GM12891 (cell line): ENCODE results near the gene FKBP4.
A peak's percentile ranks its signal among the peaks of the same experiment; 100 is the strongest.

Source experiments
- DNase-seq: peaks from one replicate; pipeline ENCODE4 v3.0.0; 2011; ENCODE audit warnings: low spot score; ENCODE audit not compliant: insufficient read length
- FAIRE-seq: peaks from 2 replicates; lab custom pipeline; 2011; peaks lifted over from hg19 to GRCh38; lab: Jason Lieb, UNC
- PAX5 ChIP-seq: IDR thresholded peaks from 2 replicates; pipeline ENCODE4 v1.6.1; 2011; ENCODE audit warnings: low read length, moderate library complexity, mild to moderate bottlenecking; ENCODE audit not compliant: insufficient read depth, severe bottlenecking
- POLR2A ChIP-seq: IDR thresholded peaks from 2 replicates; pipeline ENCODE4 v1.6.1; 2011; ENCODE audit warnings: low read depth, low read length, control low read depth
- POLR2AphosphoS5 ChIP-seq: IDR thresholded peaks from 2 replicates; pipeline ENCODE4 v1.6.1; 2011; ENCODE audit warnings: low read depth, low read length, control low read depth
- POU2F2 ChIP-seq: IDR thresholded peaks from 2 replicates; pipeline ENCODE4 v1.6.1; 2011; ENCODE audit warnings: low read depth, mild to moderate bottlenecking, control low read depth, low read length, moderate library complexity
- SPI1 ChIP-seq: IDR thresholded peaks from 2 replicates; pipeline ENCODE4 v1.6.1; 2011; ENCODE audit warnings: low read depth, low read length, control low read depth
- TAF1 ChIP-seq: IDR thresholded peaks from 2 replicates; pipeline ENCODE4 v1.6.1; 2011; ENCODE audit warnings: low read depth, low read length, control low read depth

Gene FKBP4

DNA sequence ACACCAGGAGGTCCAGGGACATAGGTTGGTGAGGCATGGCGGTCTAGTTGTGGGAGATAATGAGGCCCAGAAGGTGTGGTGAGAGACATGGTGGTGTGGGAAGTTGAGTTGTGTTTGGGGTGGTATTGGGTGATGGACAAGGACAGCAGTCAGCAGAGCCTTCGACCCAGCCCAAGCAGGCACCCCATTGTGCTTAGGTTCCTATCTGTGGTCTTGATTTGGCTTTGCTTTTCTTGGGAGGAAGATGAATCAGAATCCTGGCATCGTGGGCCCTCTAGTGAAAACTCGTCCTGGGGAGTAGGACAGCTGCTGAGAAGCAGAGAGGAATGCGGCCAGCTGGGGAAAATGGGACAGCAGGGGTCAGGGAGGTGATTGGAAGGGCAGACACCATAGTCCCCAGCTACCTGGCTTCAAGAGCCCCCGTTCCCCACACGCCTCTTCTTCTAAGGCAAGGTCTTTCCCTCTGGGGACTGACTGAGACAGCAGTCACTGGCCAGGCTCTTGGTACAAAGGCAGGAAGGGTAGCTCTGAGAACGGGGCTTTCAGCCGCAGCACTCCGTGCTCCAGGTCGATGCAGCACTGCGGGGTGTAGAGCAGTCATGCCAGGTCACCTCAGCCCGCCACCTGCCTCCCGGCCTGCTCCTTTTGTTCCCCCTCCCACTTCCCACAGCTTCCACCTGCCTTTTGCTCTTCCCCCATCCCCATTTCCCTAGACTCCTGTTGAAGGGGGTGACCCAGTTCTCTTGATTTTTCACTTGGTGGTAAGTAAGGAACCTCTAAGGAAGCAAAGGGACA, 32.1 kb downstream of the FKBP4 start:
- TF ChIP-seq PAX5 (no peak), POLR2AphosphoS5 (no peak), SPI1 (no peak), TAF1 (no peak), POU2F2 (no peak), POLR2A (no peak)
- DNase-seq (no peak), FAIRE-seq (no peak)

DNA sequence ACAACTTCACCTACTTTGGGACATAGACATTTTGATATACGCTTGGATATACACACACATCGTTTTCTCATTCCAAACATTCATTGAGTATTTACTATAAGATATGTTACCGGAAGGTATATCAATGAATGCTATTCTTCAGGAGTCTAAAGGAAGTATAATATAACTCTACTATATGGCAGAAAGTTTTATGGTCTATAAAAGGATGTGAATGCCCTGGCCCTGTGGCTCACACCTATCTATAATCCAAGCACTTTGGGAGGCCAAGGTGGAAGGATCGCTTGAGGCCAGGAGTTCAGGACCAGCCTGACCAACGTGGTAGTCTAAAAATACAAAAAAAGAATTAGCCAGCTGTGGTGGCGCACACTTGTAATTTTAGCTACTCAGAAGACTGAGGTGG, 34.5 kb downstream of the FKBP4 start:
- DNase-seq, result no peak
- FAIRE-seq, result no peak
- TF ChIP-seq PAX5, result no peak
- no peak for TF ChIP-seq POLR2AphosphoS5
- TF ChIP-seq POU2F2, result no peak
- TF ChIP-seq POLR2A, result no peak
- no peak for TF ChIP-seq TAF1
- no peak for TF ChIP-seq SPI1

DNA sequence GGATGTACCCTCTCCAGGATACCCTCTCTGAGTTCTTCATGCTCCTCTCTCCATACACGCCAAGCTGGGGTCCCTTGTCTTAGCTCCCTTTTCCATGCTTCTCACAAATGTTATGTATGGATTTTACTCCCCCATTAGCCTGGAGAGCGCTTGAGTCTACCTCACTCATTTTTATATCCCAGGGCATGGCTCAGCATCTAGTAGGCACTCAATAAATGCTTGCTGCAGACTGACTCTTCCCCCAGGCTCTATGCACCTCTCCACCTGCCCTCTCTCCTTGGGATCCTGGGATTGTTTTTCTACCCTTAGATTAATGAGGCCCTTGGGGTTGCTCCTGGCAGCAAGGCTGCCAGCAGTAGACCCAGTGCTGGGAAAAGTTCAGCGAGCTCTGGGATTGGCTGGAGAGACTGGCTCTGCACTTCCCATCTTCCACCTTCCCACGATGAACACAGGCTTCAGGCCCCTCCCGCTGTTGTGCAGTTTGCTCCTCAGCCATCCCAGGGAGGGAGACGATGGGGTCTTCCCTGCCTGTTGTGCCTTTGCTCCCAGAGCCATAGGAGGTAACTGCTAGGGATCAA, 37.9 kb downstream of the FKBP4 start:
- DNase-seq, result no peak
- TF ChIP-seq SPI1, result no peak
- no peak for FAIRE-seq

DNA sequence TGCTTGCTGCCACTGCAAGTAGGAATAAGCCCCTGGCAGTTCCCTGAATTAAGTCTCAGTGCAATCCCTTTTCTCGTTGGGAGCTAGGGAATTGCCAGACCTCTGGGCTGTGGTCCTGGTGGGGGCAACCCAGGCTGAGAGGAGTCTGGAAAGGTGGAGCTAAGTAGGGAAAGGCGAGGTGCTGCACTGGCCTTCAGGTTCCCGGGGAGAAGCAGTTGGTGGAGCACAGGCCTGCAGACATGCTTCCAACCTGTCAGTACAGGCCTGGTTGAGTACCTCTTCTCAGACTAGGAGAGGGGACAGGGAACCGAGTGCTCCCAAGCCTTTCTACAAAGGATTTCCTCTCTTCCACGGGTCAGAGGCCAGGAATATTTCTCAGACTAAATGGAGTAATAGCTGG, 38.6 kb downstream of the FKBP4 start:
- no peak for DNase-seq
- no peak for TF ChIP-seq POLR2AphosphoS5
- TF ChIP-seq PAX5, result no peak
- no peak for TF ChIP-seq SPI1
- TF ChIP-seq POU2F2, result no peak
- no peak for TF ChIP-seq POLR2A
- TF ChIP-seq TAF1, result no peak
- no peak for FAIRE-seq

DNA sequence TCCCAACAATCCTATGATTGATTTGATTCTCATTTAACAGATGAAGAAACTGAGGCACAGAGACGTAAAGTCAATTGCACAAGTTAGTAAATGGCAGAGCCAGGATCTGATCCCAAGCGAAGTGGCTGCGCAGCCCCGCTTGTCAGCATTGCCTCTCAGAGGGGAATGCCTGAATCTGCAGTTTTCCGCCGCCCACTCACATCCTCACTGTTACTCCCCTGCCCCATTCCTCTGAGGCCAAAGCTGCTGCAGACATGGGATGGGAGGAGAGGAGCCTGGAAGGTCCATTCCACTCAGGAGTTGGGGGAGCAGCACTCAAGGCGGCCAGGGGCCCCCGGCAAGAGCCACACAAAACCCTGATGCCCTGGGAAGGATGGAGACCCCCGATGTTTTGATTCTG, 39.0 kb downstream of the FKBP4 start:
- no peak for TF ChIP-seq SPI1
- TF ChIP-seq POU2F2, result no peak
- TF ChIP-seq POLR2AphosphoS5, result no peak
- TF ChIP-seq PAX5, result no peak
- no peak for TF ChIP-seq TAF1
- no peak for TF ChIP-seq POLR2A
- FAIRE-seq (no peak), DNase-seq (no peak)

DNA sequence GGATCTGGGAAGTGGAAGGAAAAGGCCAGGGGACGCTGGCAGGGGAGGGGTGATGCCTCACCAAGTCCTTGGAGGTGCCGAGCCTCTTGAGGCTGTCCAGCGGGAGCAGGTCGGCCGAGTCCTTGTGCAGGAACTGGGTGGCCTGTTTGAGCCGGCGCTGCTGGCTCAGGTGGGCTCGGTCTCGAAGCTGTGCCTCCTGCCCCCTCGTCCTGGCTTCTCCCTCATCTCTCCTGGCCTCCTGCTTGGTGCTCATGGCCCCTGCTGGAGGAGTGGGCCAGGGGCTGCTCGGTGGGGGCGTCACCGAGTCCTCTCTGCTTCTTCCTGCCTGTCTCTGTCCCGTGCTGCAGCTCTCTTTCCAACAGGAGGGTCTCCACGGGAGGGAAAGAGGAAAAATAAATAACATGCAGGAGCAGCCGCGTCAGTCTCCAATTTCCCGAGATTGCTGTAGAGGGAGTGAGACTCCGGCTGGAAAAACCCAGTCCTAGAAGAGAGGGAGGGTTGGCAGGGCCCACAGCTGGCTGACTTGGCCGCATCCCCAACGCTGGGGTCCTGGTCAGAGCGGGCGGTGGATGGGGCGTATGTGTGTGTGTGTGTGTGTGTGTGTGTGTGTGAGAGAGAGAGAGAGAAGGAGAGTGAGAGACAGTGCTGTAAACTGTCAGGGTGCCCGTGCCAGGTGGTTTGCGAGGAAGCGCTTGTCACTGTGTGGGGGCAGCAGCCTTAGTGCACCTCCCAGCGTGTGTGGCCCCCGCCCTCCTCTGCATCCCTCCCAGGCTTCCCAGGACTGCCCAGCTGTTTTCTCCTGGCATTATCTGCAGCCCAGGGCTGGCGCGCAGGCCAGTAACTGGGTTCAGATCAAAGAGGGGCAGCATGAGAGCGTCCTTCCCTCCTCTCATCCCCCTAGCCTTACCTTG, 40.1 kb downstream of the FKBP4 start, which contains the start of gene NRIP2:
NRIP2 (minus strand) TSS at position 455 of the 911 bp plus-strand sequence; CDS start at position 403, 52 bp downstream.
- no peak for DNase-seq
- FAIRE-seq, result no peak

DNA sequence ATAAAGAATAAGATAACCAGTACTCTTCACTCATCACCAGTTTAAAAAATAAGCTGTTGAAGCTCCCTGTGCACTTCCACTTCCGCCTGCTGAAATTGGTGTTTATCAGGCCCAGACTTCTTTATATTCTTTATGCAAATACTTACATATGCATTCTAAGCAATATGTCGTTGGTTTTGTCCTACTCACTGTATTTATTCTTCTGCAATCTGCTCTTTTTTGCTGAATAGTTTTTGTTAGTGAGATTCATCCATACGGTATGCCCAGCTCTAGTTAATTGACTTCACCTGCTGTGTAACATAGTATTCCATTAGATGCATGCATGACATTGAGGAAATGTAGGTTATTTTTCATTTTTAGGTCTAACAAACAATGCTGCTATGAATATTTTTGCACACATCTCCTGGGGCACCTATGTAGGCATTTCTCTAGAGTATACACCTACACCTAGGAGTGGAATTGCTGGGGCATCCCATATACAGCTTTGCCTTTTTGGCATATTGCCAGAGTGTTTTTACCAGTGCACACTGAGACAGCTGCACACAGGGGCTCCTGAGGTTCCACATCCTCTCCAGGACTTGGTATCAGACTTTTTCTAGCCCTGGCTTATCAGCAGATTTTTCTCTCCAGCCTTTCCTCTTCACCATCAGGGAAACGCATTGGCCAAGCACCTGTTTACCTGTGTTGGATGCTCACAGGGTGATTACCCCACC, 41.1 kb downstream of the FKBP4 start:
- DNase-seq (no peak), FAIRE-seq (no peak)
- TF ChIP-seq POLR2A (no peak), SPI1 (no peak), TAF1 (no peak), POU2F2 (no peak), PAX5 (no peak), POLR2AphosphoS5 (no peak)

More for the DNA sequence above, 40.1 kb downstream of the FKBP4 start, which contains the start of gene NRIP2:
- TF ChIP-seq POU2F2 (no peak), PAX5 (no peak), POLR2AphosphoS5 (no peak), TAF1 (no peak), POLR2A (no peak), SPI1 (no peak)

DNA sequence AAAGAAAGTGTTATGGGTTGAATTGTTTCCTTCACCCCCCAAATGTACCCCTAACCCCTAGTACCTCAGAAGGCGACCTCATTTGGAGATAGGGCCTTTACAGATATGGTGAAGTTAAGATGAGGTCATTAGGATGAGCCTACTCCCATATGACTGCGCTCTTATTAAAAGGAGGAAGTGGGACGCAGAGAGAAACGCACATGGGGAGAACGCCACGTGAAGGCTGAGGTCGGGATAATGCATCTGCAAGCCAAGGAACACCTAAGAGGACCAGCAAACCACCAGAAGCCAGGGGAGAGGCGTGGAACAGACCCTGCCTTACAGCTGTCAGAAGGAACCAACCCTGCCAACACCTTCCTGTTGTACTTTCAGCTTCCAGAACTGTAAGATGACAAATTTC, 41.8 kb downstream of the FKBP4 start:
- TF ChIP-seq POLR2A (no peak), SPI1 (peak; percentile 33)
- FAIRE-seq (no peak), DNase-seq (no peak)

DNA sequence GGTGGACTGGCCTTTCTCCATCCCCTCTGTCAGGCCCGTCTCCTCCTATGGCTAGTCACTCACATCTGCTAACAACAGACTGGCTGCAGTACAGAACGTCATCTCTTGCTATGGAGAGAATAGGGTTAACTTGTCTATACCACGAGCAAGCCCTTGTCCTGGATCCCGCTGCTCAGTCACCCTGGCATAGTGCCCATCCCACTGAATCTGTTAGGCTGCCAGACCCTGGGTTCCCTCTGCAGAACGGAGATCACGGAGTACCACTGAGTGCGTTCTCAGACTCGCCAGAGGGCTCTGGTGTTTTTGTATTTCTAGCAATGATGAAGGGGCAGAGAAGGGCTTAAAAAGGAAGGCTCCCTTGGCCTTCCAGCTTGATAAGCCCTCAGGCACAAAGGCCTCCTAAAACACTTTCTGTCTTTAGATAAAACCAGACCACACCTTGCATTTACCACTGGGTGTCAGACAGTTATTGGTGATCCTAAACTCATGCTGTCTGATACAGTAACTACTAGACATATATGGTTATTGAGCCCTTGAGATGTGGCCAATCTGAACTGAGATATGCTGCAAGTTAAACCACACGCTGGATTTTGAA, 46.4 kb downstream of the FKBP4 start:
- FAIRE-seq (no peak), DNase-seq (no peak)
- TF ChIP-seq POLR2AphosphoS5, result no peak
- TF ChIP-seq TAF1, result no peak
